GM23248 (cell line): ENCODE measurements around the gene RASD2. TPM values are rescaled to one million over a fixed set of nuclear protein-coding genes. Genes with fewer than 3 reads are reported as not detected.

ENCODE experiments used
- DNase-seq: peaks from one replicate; pipeline ENCODE4 v3.0.0-alpha.2; 2015
- H2AFZ ChIP-seq: fragments of 200-600 bp; sonication (generic); 2 replicates; pipeline ENCODE4 v1.6.1; 2016; ENCODE audit warnings: antibody characterized with exemption
- H3F3A ChIP-seq: fragments of 200-600 bp; sonication (generic); 2 replicates; pipeline ENCODE4 v1.6.1; 2016; ENCODE audit warnings: mild to moderate bottlenecking, antibody characterized with exemption, mixed run types; ENCODE audit not compliant: insufficient read depth
- H3K27ac ChIP-seq: fragments of 200-600 bp; sonication (generic); 2 replicates; pipeline ENCODE4 v1.5.1; 2016; ENCODE audit warnings: mild to moderate bottlenecking
- H3K27me3 ChIP-seq: fragments of 200-600 bp; sonication (generic); replicated peaks from 2 replicates; pipeline ENCODE4 v1.6.1; 2016; ENCODE audit warnings: mild to moderate bottlenecking; ENCODE audit not compliant: insufficient read depth
- H3K36me3 ChIP-seq: fragments of 200-600 bp; sonication (generic); 2 replicates; pipeline ENCODE4 v1.6.1; 2016; ENCODE audit warnings: low read depth, mild to moderate bottlenecking
- H3K4me1 ChIP-seq: fragments of 200-600 bp; sonication (generic); 2 replicates; pipeline ENCODE4 v1.6.1; 2016; ENCODE audit warnings: mild to moderate bottlenecking; ENCODE audit not compliant: insufficient read depth
- H3K4me2 ChIP-seq: fragments of 200-600 bp; sonication (generic); one replicate; pipeline ENCODE4 v1.6.1; 2016; ENCODE audit warnings: mild to moderate bottlenecking; ENCODE audit not compliant: unreplicated experiment
- H3K4me3 ChIP-seq: fragments of 200-600 bp; sonication (generic); 2 replicates; pipeline ENCODE4 v1.5.1; 2016; ENCODE audit warnings: mild to moderate bottlenecking
- H3K79me2 ChIP-seq: fragments of 200-600 bp; sonication (generic); 2 replicates; pipeline ENCODE4 v1.6.1; 2016; ENCODE audit warnings: mild to moderate bottlenecking; ENCODE audit not compliant: insufficient read depth
- H3K9ac ChIP-seq: fragments of 200-600 bp; sonication (generic); 2 replicates; pipeline ENCODE4 v1.6.1; 2016; ENCODE audit warnings: mild to moderate bottlenecking
- H3K9me2 ChIP-seq: fragments of 200-600 bp; sonication (generic); 2 replicates; pipeline ENCODE4 v1.6.1; 2016; ENCODE audit warnings: mixed run types, mild to moderate bottlenecking, moderate library complexity; ENCODE audit not compliant: insufficient read depth
- H3K9me3 ChIP-seq: fragments of 200-600 bp; sonication (generic); one replicate; pipeline ENCODE4 v1.6.1; 2017; ENCODE audit warnings: low read depth
- H4K20me1 ChIP-seq: fragments of 200-600 bp; sonication (generic); 2 replicates; pipeline ENCODE4 v1.6.0; 2016; ENCODE audit not compliant: insufficient read depth
- EZH2 ChIP-seq: fragments of 200-600 bp; sonication (generic); IDR thresholded peaks from 2 replicates; pipeline ENCODE4 v1.6.1; 2018; ENCODE audit warnings: antibody characterized with exemption, mild to moderate bottlenecking; ENCODE audit not compliant: insufficient read depth, poor library complexity, severe bottlenecking
- EZH2phosphoT487 ChIP-seq: fragments of 200-600 bp; sonication (generic); IDR thresholded peaks from 2 replicates; pipeline ENCODE4 v1.6.1; 2018; ENCODE audit warnings: antibody characterized with exemption, moderate library complexity, mild to moderate bottlenecking, low read depth; ENCODE audit not compliant: insufficient read depth
- WGBS, 2 experiments: methylation state at CpG; one replicate each; pipeline ENCODE4 v1.1.6; 2015 to 2017; ENCODE audit warnings: low lambda C conversion rate in 2 of 2, low coverage in 1 of 2; ENCODE audit errors: missing lambda C conversion rate in 2 of 2; 5-methylcytosine and 5-hydroxymethylcytosine counted together
- in situ Hi-C: fragments of 300-500 bp; cut with MboI; formaldehyde crosslinking; loops from 2 replicates; pipeline ENCODE4 v1.15.0; 2020
- polyA plus RNA-seq: library from polyadenylated mRNA; unstranded; fragments of >200 nt; fragmentation: Nextera tagmentation; extraction: Ambion mirVana; gene quantifications from 2 replicates; pipeline ENCODE4 v1.2.1, GENCODE V29; 2016
- total RNA-seq: library from RNA; depleted of rRNA; stranded (reverse); fragments of >200 nt; shearing (Covaris generic); gene quantifications from 2 replicates; pipeline ENCODE4 v1.2.3, GENCODE V29; 2014

Gene RASD2
- total and polyA plus RNA-seq, 2 experiments from 2014 or later, result 0.76 to 1.5 TPM

DNA sequence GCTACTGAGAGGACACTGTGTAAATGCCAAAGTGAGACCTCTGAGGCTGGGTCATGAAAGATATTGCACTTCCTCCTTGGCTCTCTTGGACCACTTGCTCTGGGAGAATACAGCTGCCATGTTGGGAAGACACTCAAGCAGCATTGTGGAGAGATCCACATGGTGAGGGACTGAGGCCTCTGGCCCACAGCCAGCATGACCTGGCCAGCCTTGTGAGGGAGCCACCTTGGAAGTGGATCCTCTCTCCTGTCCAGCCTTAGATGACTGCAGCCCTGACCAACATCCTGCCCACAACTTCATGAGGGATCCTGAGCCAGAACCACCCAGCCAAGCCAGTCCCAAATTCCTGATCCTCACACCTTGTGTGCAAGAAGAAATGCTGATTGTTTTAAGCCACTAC lies 46.1 kb downstream of the RASD2 start:
- H3K36me3 ChIP-seq, result no peaks in the 10 kb centered on the region
- no peak for DNase-seq
- no peaks in the 10 kb centered on the region for H3K79me2 ChIP-seq
- no peaks in the 10 kb centered on the region for H3K27me3 ChIP-seq
- no peaks in the 10 kb centered on the region for H3K9me3 ChIP-seq
- H3K4me3 ChIP-seq, result no peak overlapping the region
- no peaks in the 10 kb centered on the region for H3K9me2 ChIP-seq
- H3F3A ChIP-seq, result peaks cover 20% of the 10 kb centered on the region
- no peaks in the 10 kb centered on the region for H4K20me1 ChIP-seq
- no peak overlapping the region for H3K4me2 ChIP-seq
- no peak for TF ChIP-seq EZH2phosphoT487
- TF ChIP-seq EZH2, result no peak
- peaks cover 14% of the 10 kb centered on the region for H3K4me1 ChIP-seq
- H3K27ac ChIP-seq, result no peak overlapping the region
- H2AFZ ChIP-seq, result no peak overlapping the region
- in situ Hi-C loops, result loop anchor here (10.0 kb wide), 1 partner anchor 232 kb away; no protein-coding TSS in a partner anchor
- H3K9ac ChIP-seq, result no peak overlapping the region

DNA sequence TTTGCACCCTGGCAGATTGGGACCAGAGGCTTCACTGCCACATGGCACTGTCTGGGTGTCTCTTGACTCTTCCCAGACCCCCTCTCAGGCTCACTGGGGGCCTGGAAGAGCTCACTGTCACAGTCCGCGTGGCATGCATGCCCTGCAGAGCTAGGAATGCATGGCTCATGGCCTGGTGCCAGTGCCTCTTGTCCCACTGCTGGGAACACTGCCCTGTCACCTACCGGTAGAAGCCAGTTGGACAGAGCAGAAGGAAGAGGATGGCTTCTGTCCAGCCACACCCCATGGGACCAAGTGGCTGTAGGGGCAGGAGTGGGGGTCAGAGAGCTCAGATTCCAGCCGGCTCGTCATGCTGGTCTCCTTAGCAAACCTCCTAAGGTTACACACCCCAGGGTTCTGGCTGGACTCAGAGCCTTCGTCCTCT lies 46.8 kb downstream of the RASD2 start:
- H3K4me3 ChIP-seq, result no peak overlapping the region
- in situ Hi-C loops, result loop anchor here (10.0 kb wide), 1 partner anchor 233 kb away; no protein-coding TSS in a partner anchor
- H4K20me1 ChIP-seq, result no peaks in the 10 kb centered on the region
- TF ChIP-seq EZH2phosphoT487 (no peak), EZH2 (no peak)
- H3F3A ChIP-seq, result peaks cover 20% of the 10 kb centered on the region
- 98 to 99% methylated on average over 6 of the region's 6 CpGs for WGBS, 2 experiments
- H3K9me2 ChIP-seq, result no peaks in the 10 kb centered on the region
- DNase-seq, result peak; percentile 15
- no peaks in the 10 kb centered on the region for H3K9me3 ChIP-seq
- no peak overlapping the region for H3K9ac ChIP-seq
- no peaks in the 10 kb centered on the region for H3K36me3 ChIP-seq
- H3K79me2 ChIP-seq, result no peaks in the 10 kb centered on the region
- peaks cover 15% of the 10 kb centered on the region for H3K4me1 ChIP-seq
- no peaks in the 10 kb centered on the region for H3K27me3 ChIP-seq
- no peak overlapping the region for H3K4me2 ChIP-seq
- no peak overlapping the region for H3K27ac ChIP-seq
- H2AFZ ChIP-seq, result no peak overlapping the region

GRCh38 chr22:35587896-35588295 lies 47.3 kb downstream of the RASD2 start:
- no peak overlapping the region for H3K27ac ChIP-seq
- peaks cover 19% of the 10 kb centered on the region for H3K4me1 ChIP-seq
- no peak overlapping the region for H3K4me2 ChIP-seq
- in situ Hi-C loops, result loop anchor here (10.0 kb wide), 1 partner anchor 233 kb away; no protein-coding TSS in a partner anchor
- no peaks in the 10 kb centered on the region for H3K9me3 ChIP-seq
- H3K27me3 ChIP-seq, result no peaks in the 10 kb centered on the region
- no peak overlapping the region for H2AFZ ChIP-seq
- no peaks in the 10 kb centered on the region for H4K20me1 ChIP-seq
- no peak overlapping the region for H3K9ac ChIP-seq
- DNase-seq, result no peak
- H3K36me3 ChIP-seq, result no peaks in the 10 kb centered on the region
- H3F3A ChIP-seq, result peaks cover 17% of the 10 kb centered on the region
- H3K4me3 ChIP-seq, result no peak overlapping the region
- H3K79me2 ChIP-seq, result no peaks in the 10 kb centered on the region
- H3K9me2 ChIP-seq, result no peaks in the 10 kb centered on the region
- 88 to 98% methylated on average over 5 of the region's 5 CpGs for WGBS, 2 experiments
- TF ChIP-seq EZH2phosphoT487 (no peak), EZH2 (no peak)

DNA sequence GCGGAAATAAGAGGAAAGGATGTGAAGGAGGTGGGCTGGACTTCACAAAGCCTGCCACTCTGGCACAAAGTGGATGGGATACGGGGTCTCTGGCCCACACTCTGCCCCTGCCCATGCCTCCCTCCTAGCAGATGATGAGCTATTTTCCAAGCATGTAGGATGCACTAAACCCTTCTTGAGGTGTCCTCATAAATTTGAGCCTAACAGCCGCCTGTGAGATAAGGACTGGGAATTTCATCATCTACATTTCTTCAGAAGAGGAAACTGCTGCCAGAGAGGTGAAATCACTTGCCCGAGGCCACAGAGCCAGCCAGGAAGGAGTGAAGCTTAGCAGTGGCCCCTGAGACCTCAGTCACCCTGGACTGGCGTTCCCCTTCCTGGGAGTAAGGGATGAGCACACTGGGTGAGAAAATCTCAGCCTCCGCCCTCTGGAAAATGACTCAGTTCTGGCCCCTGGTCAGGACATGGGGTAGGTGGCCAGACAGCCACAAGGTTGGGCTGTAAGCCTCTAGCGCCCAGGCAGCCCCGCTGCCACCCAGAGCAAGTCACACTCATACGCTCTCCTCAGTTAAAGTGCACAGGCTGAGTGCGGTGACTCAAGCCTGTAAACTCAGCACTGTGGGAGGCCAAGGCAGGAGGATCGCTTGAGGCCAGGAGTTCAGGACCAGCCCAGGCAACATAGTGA lies 48.6 kb downstream of the RASD2 start:
- no peak overlapping the region for H3K4me3 ChIP-seq
- TF ChIP-seq EZH2 (no peak), EZH2phosphoT487 (no peak)
- no peak overlapping the region for H3K4me2 ChIP-seq
- peak overlapping the region; percentile 0; the same call in 1 of the 2 replicates for H3K9ac ChIP-seq
- H3K9me2 ChIP-seq, result no peaks in the 10 kb centered on the region
- H3K36me3 ChIP-seq, result no peaks in the 10 kb centered on the region
- in situ Hi-C loops, result loop anchor here (10.0 kb wide), 1 partner anchor 234 kb away; no protein-coding TSS in a partner anchor
- no peaks in the 10 kb centered on the region for H3K79me2 ChIP-seq
- H3K27ac ChIP-seq, result peak overlapping the region; percentile 68
- 17% methylated on average over 11 of the region's 11 CpGs for WGBS, 2 experiments
- DNase-seq, result peak; percentile 97
- no peaks in the 10 kb centered on the region for H3K27me3 ChIP-seq
- peaks cover 20% of the 10 kb centered on the region for H3K4me1 ChIP-seq
- H3F3A ChIP-seq, result peaks cover 17% of the 10 kb centered on the region
- no peak overlapping the region for H2AFZ ChIP-seq
- no peaks in the 10 kb centered on the region for H3K9me3 ChIP-seq
- no peaks in the 10 kb centered on the region for H4K20me1 ChIP-seq
